ENCODE results near the gene CCNH.

The CCNH gene

DNA sequence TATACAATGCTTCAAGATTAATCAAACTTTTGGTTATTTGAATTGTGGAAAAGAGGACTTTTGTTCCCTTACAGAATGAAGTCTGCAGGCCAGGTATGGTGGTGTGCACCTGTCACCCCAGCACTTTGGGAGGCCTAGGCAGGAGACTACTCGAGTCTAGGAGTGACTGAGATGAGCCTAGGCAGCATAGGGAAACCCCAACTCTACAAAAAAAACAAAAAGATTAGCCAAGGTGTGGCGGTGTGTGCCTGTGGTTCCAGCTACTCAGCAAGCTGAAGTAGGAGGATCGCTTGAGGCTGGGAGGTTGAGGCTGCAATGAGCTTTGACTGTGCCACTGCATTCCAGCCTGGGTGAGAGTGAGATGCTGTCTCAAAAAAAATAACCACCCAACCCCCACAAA lies 9.3 kb downstream of the CCNH start:
- DNase-seq (ENCODE audit: low read depth), result no peak

DNA sequence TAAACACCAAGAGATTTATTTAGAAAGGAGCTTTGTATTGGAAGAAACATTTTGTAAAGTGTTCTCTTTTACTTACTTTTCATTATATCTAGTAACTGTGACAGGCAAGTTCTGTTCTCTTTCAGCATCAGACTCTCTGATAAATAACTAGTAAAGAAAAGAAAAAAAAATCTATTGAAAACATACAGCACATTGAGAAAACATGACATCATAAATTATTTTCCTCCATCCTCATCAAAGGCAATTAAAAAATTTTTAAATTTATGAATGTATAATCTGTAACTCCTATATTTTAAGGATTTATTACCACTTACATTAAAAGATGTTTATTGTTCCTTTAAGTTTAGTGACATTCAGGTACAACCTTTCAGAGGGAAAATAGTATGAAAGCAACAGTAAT lies 11.1 kb downstream of the CCNH start:
- DNase-seq (ENCODE audit: low read depth), result no peak

DNA sequence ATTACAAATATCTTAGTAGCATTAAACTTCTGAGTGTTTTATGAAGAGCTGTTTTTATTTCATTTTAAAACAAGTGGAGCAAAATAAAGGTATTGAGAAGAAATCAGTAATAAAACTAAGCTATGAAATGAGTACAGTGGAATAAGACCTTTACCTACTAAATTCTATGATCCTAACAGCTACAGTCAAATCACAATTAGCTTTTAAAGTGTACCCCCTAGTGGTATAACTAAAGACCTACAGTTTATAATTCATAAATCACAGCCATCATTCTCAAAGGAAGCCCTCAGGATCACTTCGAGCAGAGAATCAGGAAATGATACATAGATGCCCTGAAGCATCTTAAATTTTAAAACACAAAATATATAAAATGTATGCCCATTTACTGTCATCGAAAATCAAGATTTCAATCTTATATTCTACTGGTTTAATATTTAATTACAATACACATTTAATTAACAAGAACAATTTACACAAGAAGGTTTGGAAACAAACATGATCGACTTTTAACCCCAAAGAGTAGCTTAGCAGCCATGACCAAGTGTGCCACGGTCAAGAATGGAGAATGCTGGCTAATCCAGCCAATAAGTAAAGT lies 12.3 kb downstream of the CCNH start:
- no peak for DNase-seq (ENCODE audit: low read depth)

DNA sequence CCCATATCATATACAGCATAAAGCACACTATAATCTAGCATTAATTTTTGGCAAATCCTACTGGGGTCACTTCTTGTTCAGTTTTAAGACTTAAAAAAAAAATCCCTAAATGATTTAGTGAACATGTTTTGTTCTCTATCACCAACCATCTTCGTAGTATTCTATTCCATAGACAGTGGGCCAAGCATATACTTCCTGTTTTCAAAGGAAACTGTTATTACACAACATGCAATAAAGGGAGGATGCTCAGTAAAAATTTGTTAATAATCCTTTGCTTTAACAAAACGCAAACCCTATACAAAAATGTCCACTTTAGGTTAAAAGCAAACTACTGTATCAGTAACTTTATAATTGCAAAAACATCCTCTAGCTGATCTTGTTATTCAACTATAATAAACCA lies 13.0 kb downstream of the CCNH start:
- no peak for DNase-seq (ENCODE audit: low read depth)

DNA sequence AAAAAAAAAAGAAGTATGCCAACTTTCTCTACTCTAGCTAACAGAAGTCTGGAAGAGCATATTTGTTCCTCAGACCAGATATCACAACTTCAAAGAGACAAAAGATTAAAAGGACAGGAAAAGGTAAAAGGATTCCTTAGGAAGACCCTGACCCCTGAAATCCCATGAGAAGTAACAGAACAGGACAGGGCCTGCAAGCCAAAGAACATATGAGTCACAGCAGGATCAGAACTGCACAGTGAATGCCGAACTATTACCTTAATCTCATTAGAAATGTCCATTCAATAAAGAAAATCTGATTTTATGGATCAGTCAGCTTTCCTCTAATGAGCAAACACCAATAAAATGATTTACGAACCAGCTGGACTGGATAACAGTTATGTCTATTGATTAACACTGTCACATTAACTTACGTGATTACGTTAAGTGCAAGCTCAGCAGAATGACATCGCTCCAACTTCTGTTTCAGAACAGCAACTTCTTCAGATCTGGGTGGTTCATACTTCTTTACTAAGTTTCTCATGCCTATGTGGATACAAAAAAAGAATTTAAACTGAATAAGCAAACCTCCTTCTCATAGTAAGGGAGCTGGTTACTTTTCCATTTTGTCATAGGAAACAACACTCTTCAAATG lies 13.6 kb downstream of the CCNH start:
- DNase-seq (ENCODE audit: low read depth), result no peak

DNA sequence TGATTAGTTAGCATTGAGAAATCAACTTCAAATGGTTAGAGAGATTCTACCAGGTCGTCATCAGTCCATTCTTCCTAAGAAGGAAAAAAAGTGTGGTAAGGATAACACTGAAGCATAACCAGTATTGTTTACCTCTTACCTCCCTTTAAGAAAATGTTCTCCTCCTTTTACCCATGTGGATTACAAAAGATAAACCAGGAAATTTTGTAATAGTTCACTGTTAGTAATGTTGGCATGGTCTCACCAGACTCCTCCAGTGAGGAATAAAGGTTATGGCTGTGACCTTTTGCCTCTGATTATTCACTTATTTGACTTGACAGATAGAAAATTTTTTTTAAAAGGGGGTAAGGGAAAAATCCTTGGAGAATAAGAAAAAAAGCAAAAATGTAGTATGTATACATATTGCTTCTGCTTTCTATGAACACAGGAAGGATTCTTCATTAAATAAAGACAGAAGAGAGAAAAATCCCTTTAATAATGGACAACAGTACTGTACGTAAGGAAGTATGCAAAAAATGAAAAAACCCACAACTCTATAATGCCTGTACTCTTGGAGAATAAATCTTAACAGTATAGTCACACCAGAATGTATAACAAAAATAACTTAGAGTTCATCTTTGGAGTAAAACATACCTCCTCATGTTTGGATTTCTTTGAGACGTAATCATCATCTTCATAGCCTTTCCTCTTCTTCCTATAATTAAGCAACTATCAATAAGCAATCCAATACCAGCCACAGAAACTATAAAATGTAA lies 18.1 kb downstream of the CCNH start:
- DNase-seq (ENCODE audit: low read depth), result peak; percentile 78

DNA sequence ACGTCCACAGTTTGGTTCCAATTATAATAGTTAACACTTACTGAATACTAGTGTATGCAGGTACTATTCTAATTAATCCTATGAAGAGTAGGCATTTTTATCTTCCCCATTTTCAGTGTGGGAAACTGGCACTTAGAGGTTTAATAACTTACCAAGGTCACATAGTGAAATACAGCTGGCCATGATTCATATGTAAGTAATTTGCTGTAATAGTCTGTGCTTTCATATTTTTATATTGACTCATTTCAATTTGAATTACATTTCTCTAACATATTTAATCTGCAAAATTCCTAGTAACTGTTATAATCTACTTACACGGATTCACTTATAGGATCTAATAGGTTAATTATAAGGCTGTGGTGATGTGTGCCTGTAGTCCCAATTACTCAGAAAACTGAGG lies 19.4 kb downstream of the CCNH start:
- DNase-seq (ENCODE audit: low read depth), result peak; percentile 76

DNA sequence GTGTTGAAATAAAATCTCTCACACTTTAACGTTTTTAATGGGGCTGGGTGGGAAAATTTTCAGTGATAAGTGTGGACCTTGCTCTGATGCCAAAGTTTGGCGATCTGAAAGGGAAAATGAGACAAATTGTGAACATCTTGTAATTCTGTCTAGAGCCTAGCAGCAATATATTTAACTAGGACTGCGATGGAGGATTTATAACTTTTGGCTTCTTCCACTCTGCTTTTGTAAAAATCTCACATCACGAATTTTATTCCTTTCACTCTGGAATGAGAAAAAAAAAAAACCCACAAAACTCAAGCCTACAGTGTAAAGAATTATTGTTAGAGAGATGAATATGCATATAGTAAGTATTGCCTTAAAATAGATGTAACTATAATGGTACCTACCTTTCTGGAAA lies 19.9 kb downstream of the CCNH start:
- no peak for DNase-seq (ENCODE audit: low read depth)

DNA sequence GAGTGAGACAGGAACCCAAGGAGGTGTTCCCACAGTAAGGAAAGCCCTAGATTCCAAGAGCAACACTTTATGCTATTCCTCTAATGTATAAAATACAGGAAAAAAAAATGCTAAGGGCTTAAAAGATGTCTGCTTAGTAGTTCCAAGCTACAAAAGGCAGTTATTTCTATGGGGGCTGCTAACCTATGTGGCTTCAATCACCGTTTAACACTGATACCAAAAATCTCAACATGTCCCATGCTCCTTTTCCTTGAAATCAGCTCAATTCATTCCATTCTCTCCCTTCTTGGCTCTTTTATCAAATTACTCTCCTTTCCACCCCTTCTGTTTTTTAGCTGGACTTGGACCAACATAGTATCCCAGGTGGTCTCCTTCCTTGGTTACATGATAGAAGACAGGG lies 20.6 kb downstream of the CCNH start:
- no peak for DNase-seq (ENCODE audit: low read depth)

DNA sequence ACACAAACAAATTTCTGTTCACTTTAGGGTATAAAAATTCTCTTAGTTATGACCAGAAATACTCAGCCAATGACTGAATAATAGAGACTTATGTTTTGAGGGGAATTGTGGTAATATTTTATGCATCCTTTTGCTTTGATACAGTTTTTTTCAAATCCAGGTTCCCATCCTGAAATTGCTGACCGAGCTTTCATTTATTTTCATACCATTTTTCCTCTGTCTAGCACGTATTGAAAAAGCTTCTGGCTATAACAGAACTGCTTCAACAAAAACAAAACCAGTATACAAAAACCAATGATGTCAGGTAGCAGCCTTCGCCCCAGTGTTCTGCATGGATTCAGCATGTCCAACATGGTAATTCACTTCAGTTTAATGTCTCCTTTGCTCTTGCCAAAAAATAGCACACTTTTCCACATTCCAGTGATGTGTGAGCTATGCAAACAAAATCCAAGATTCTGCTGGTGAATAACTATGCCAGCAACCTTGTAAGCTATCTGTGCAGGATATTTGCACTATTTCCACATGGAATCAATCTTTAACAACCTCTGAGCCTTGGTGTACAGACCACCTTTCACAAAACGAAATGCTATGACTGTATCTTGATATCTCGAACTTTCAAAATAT lies 22.0 kb downstream of the CCNH start:
- DNase-seq (ENCODE audit: low read depth), result no peak

DNA sequence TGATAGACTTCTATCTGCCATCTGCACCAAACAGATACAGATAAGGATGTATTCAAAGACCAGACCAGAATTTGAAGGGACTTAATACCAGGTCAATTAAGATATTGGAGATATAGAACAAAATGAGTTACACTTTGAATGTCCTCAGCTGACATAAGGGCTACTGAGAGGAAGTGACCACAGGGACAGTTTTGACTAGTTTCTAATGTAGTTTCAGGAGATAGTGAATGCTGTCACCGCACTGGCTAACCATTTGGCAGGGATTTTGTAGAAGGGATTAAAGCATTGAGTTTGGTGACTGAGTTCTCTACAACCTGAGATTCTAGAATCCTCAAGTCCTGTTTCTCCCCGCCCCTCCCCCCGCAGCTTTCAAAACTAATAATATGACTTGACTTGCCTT lies 22.7 kb downstream of the CCNH start:
- DNase-seq (ENCODE audit: low read depth), result no peak

DNA sequence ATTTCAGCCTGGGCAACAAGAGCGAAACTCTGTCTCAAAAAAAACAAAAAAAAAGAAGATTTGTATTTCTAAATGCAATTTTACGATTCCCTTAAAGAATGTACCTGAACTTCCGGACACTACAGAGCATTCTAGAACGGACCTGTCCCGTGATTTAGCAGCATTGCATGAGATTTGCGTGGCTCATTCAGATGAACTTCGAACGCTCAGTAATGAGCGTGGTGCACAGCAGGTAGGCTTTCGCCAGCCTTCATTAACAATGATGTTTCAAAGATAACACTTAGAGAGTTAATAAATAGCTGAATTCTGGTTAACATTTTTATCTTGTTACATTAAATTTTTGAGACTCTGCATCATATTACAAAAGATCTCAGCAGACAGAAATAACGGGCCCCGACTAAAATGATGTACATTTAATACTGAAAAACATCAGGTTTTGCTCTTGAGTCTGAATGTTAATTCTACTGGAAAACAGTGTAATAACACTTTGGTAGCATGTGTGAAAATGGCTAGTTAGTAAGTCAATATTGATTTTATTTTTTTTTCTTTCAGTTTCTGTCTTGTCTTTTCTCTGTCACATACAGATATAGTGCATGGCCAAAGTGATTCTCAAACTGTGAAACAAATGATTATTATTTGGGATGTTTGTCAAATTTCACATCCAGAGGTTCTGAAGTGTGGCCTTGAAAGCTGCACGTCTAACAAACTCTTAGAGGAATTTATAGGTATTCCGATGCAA lies 23.3 kb downstream of the CCNH start:
- no peak for DNase-seq (ENCODE audit: low read depth)

DNA sequence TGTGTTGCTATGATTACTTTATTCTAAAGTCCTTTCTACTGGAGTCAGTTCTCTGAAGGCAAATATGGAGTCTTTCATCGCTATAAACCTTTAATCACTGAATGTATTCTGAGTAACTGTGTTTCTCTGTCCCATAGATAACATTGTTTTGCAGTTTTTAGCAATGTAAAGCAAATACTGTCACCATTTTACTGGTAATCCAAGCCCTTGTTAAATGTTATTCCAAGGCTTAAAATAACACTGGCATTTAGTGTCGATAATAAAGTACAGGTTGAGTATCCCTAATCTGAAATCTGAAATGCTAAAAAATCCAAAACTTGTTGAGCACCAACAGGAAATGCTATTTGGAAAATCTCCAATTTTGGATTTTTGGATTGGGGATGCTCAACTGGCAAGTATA lies 24.6 kb downstream of the CCNH start:
- DNase-seq (ENCODE audit: low read depth), result no peak

DNA sequence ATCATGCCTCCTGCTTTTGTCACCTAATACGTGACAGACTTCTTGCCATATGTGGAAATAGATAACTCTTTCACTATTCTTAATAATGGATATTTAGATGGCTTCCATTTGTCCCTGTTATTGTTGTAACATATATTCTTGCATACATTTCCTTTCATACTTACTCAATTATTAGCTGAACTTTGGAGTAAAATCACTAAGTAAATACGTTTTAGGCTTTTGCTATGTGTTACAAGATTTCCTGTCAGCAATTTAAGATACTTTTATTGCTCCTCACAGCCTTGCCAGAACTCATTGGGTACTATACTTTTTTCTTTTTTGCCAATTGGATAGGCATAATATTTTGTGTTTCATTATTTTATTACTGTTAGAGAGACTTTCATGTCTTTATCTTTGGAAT lies 26.9 kb downstream of the CCNH start:
- no peak for DNase-seq (ENCODE audit: low read depth)

DNA sequence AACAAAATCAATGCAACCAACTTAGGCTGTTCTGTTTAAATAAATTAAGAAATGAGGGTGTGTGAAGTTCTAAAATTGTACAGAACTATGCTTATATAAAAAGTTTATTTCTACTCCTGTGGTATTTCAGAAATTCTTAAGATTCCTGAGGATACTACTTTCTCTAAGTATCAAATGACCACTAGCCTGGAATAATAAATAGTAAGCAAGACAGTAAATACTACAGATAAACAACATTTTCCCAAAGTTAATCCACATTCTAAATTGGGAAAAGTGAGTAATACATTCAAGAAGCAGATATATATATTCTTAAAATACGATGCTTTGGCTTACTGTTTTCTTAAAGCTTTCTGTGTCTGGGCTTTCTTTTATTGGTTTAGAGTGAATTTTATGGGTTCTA lies 29.5 kb downstream of the CCNH start:
- no peak for DNase-seq (ENCODE audit: low read depth)

DNA sequence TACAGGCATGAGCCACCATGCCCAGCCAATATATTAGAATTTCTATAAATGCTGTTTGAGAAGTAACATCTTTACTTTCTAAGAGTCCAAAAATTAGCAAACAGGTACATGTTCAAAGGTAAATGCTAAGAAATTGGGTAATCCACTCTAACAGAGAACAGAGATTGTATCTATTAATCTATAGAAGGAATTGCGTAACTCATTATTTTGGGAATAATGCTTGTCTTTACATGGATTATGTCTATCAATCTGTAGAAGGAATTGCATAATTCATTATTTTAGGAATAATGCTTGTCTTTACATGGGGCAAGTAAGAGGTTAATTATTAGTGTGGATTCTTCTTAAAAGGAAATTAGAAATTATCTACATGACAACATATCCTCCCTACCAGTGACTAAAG lies 30.5 kb downstream of the CCNH start:
- DNase-seq (ENCODE audit: low read depth), result no peak

DNA sequence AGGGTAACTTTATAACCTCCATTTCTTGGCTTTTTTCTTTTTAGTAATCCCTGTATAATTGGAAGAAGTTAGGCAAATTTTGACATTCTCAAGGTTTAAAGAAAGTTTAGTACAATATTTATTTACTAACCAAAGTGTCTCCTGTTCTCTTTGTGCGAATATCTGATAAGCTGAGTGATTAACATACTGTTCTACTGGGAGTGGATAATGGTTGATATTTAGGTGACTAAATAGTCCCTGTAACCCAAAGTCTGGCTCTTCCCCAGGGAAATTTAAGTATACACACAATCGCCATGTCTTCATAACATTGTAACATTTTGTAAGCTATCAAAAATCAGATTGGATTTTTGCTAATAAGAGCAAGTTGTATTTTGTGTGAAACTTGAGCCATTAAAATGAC lies 40.0 kb downstream of the CCNH start:
- no peak for DNase-seq (ENCODE audit: low read depth)

DNA sequence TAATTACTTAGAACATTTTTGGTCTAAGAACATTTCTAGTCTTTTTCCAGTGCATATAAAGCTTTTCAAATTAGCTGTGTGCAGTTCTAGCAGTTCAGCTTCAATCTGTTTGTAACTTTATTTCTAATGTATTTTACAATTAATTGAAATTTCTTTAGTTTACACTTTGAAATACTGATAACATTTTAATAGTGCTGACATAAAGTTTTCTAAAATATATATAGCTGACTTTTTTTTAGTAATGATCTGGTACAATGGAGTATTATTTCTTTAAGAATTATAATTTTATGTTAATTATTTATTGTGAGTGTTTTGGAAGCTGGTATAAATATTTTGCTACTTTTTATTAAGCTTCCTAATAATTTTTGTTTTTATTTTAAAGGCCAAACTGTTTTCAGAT lies 43.3 kb downstream of the CCNH start:
- no peak for DNase-seq (ENCODE audit: low read depth)

DNA sequence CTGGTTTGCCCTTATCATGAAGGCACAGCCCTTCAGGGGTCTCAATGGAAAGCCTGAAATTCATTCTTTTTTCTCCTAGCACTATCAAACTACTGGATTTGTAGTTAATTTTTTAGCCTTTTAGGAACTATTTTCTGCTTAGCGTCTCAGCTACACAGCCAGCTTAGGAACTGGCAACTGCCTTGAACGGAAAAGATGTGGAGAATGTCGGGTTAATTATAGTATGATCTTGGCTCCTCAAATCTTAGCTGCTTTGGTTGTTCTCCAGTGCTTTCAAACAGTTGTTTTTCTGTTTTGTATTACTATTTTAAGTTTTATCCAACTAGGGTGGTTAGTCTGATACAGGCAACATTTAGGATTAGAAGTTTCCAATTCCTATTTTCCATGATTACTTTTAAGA lies 44.1 kb downstream of the CCNH start:
- DNase-seq (ENCODE audit: low read depth), result no peak

DNA sequence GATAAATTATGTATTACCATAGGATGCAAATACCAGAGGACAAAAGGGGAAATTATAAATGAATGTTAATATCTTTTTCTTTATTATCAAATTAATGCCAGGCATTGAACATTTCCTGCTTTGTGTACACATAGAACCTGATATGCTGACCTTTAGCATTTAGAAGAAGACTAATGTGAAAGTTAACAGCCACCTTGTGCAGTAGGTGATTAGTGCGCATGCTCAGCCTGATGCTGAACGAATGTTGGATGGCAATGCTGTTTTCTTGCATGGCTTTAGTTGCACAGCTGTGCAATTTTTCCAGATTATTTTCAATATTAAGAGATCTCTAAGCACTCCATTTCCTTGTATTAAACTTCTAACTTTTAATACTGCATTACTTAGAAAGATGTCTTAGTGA lies 45.5 kb downstream of the CCNH start:
- no peak for DNase-seq (ENCODE audit: low read depth)

DNA sequence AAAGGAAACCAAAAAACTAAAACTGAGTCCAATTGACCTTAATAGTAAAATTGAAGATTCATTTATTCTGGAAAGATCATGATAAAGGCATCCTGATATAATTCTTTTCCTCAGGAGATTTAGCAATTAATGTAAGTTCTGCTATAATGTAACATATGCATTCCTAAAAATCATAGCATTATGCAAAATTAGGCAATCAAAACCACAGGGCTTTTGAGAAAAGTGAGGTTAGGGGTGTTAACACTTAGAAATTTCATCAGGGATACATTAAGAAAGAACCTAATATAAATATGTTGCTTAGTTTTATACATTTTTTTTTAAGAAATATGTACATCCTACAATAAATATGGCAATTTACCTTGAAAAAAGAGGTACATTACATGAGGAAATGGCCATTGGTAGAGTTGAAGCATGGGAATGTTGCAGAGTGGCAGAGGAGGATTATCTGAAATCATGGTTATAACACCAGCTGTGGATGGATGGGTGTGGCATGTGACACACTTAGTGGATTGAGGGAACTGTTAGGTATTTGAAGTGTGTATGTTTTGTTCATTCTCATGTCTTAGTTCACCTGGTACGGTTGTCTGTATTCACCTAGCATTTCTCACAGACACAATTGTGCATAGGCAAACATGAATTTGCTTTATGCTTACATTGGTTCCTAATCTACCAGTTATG lies 51.1 kb downstream of the CCNH start:
- DNase-seq (ENCODE audit: low read depth), result no peak

DNA sequence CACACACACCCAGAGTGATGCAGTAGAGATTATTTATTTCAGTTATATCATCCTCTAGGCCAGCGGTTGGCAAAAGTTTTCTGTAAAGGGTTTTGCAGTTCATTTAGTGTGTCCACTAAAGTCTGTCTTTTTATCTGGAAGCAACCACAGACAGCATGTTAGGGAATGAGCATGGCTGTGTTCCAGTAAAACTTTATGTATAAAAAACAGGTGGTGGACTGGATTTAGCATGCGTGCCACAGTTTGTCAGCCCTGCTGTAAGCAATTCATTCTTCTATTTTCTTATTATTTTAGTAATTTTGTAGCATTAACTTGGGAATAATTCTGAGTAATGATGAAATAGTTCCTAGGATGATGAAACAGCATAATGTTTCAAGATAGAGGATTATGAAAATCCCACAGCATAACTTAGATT lies 51.7 kb downstream of the CCNH start:
- no peak for DNase-seq (ENCODE audit: low read depth)

Data from HS-5 (cell line).